Measurements from ENCODE around the gene MYO9A. TPM values are rescaled to one million over a fixed set of nuclear protein-coding genes. Genes with fewer than 3 reads are reported as not detected.
"Not testable (repeated sequence)": the region's sequence is repeated elsewhere in the genome, so short reads cannot be mapped to it uniquely, and the experiment has no call there.

The MYO9A gene
- total RNA-seq, 1 donor from 2014 or later = 17.0 TPM

DNA sequence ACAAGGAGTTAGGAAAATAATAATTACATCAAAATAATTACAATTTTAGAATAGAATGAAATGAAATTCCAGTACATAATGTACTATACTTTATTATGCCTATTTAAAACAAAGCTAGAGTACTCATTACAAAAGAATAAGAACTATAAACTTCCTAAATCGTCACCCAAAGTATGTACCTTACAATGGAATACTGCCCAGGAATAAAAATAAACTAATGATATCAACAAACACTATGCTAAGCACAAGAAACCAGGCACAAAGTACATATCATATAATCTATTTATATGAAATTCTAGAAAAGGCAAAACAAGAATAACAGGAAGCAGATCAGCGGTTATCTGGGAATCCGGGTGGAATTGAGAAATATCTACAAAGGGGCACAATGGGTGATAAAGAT is 84.7 kb downstream of the MYO9A start:
- Histone ChIP-seq H3K36me3 (ENCODE audit: control insufficient read depth, insufficient read depth, low read length) (no peaks in the 10 kb centered on the region), H3K4me3 (ENCODE audit: low read depth, low read length) (no peak overlapping the region), H3K27me3 (ENCODE audit: control insufficient read depth, insufficient read depth, low read length) (no peaks in the 10 kb centered on the region)
- TF ChIP-seq, protein P1, sequence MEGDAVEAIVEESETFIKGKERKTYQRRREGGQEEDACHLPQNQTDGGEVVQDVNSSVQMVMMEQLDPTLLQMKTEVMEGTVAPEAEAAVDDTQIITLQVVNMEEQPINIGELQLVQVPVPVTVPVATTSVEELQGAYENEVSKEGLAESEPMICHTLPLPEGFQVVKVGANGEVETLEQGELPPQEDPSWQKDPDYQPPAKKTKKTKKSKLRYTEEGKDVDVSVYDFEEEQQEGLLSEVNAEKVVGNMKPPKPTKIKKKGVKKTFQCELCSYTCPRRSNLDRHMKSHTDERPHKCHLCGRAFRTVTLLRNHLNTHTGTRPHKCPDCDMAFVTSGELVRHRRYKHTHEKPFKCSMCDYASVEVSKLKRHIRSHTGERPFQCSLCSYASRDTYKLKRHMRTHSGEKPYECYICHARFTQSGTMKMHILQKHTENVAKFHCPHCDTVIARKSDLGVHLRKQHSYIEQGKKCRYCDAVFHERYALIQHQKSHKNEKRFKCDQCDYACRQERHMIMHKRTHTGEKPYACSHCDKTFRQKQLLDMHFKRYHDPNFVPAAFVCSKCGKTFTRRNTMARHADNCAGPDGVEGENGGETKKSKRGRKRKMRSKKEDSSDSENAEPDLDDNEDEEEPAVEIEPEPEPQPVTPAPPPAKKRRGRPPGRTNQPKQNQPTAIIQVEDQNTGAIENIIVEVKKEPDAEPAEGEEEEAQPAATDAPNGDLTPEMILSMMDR (IDR thresholded peaks at IDR 0.05; ENCODE audit: insufficient read depth, low read length, poor library complexity, severe bottlenecking) = no peak
- no peak for DNase-seq (ENCODE audit: low read depth)

DNA sequence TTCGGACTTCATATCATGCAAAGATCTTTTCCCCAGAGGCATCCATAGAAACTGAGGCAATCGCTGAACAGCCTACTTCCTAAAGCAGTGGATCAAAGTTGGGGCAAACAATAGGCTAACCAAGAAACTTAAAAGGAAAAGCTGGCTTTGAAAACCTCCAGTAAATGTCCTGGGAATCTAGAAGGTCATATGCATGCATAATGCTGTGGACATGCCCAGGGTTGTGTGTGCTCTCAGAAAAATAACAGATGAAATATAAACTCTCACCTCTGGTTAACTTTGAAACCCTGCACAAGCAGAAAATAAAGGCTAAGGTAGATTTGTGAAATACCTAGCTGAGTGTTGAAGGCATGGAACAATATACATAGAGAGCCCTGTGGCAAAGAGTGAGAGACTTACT is 96.3 kb downstream of the MYO9A start:
- H3K36me3 ChIP-seq (ENCODE audit: control insufficient read depth, insufficient read depth, low read length) = no peaks in the 10 kb centered on the region
- no peaks in the 10 kb centered on the region for H3K27me3 ChIP-seq (ENCODE audit: control insufficient read depth, insufficient read depth, low read length)
- DNase-seq (ENCODE audit: low read depth) = no peak
- TF ChIP-seq, protein P1 (IDR thresholded peaks at IDR 0.05; ENCODE audit: insufficient read depth, low read length, poor library complexity, severe bottlenecking) = no peak
- H3K4me3 ChIP-seq (ENCODE audit: low read depth, low read length) = no peak overlapping the region

DNA sequence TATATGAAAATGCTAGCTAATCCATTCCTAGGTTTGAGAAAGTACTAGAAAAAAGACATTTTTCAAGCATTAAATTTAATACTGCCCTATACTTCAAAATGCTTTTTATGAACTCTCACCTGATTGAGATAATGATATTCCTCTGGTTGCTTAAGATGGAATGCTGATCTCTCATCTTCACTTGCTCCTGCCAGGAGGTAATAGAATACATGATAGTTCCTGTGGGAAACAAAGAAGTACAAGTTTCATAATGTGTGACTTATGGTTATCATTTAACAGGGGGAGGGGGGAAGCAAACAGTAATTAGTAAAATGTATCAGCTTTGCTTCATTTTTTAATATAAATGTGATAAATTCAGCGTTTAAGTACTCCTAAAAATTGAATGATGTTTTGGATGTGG is 97.2 kb downstream of the MYO9A start:
- Histone ChIP-seq H3K36me3 (ENCODE audit: control insufficient read depth, insufficient read depth, low read length) (no peaks in the 10 kb centered on the region), H3K4me3 (ENCODE audit: low read depth, low read length) (no peak overlapping the region), H3K27me3 (ENCODE audit: control insufficient read depth, insufficient read depth, low read length) (no peaks in the 10 kb centered on the region)
- DNase-seq (ENCODE audit: low read depth) = no peak
- TF ChIP-seq, protein P1 (IDR thresholded peaks at IDR 0.05; ENCODE audit: insufficient read depth, low read length, poor library complexity, severe bottlenecking) = no peak

DNA sequence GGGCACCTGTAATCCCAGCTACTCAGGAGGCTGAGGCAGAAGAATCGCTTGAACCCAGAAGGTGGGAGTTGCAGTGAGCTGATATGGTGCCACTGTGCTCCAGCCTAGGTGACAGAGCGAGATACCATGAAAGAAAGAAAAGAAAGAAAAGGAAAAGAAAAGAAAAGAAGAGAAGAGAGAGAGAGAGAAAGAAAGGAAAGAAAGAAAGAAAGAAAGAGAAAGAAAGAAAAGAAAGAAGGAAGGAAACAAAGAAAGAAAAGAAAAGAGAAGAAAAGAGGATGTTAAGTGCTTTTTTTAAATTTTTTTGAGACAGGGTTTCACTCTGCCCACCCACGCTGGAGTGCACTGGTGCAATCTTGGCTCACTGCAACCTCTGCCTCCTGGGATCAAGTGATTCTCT is 103.4 kb downstream of the MYO9A start:
- DNase-seq (ENCODE audit: low read depth); H3K4me3 ChIP-seq (ENCODE audit: low read depth, low read length); H3K27me3 ChIP-seq (ENCODE audit: control insufficient read depth, insufficient read depth, low read length); H3K36me3 ChIP-seq (ENCODE audit: control insufficient read depth, insufficient read depth, low read length): not testable (repeated sequence)

DNA sequence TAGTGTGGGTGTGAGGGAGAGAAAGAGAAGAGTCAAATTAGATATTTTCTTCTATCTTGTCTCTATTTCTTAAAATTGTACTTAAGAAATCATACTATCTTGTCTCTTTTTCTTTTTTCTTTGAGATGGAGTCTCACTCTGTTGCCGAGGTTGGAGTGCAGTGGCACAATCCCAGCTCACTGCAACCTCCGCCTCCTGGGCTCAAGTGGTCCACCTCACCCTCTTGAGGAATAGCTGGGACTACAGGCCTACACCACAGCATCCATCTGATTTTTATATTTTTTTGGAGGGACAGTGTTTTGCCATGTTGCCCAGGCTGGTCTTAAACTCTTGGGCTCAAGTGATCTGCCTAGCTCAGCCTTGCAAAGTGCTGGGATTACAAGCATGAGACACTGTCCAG is 104.2 kb downstream of the MYO9A start:
- TF ChIP-seq, protein P1 (IDR thresholded peaks at IDR 0.05; ENCODE audit: insufficient read depth, low read length, poor library complexity, severe bottlenecking) = no peak
- Histone ChIP-seq H3K27me3 (ENCODE audit: control insufficient read depth, insufficient read depth, low read length) (no peaks in the 10 kb centered on the region), H3K36me3 (ENCODE audit: control insufficient read depth, insufficient read depth, low read length) (no peaks in the 10 kb centered on the region), H3K4me3 (ENCODE audit: low read depth, low read length) (no peak overlapping the region)
- DNase-seq (ENCODE audit: low read depth) = no peak

DNA sequence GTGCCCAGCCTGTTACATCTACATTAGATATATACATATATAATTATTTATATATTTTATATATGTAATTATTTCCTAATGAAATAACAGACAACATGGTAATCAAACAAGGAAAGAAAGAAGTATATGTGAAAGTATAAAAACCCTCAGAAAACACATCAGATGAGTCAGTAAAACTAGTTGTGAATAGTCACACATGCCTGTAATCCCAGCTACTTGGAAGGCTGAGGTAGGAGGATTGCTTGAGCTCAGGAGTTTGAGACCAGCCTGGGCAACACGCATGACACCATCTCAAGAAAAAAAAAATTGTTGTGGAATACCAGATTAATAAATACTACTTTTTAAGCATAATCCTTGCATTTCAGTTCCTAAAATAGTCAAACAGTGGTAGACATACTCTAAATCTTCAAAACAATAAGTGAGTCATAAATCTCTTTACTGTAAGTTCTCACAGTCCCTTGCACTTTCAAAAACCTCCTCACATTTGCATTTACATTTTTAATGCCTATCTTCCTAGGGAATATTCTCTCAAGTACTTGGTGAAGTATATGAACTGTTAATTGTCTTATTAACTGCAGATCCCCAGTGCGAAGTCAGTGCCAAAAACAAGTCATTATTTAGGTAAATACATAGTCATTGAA is 106.5 kb downstream of the MYO9A start:
- TF ChIP-seq, protein P1 (IDR thresholded peaks at IDR 0.05; ENCODE audit: insufficient read depth, low read length, poor library complexity, severe bottlenecking) = no peak

More for the DNA sequence above, 106.5 kb downstream of the MYO9A start:
- Histone ChIP-seq H3K4me3 (ENCODE audit: low read depth, low read length) (no peak overlapping the region), H3K27me3 (ENCODE audit: control insufficient read depth, insufficient read depth, low read length) (no peaks in the 10 kb centered on the region), H3K36me3 (ENCODE audit: control insufficient read depth, insufficient read depth, low read length) (no peaks in the 10 kb centered on the region)
- no peak for DNase-seq (ENCODE audit: low read depth)

All from kidney epithelial cell (primary cell).